ENCODE results near the gene C7orf57.

- TF ChIP-seq CTCF (IDR thresholded peaks at IDR 0.05), result no peak
- no peak for TF ChIP-seq POLR2A (IDR thresholded peaks at IDR 0.05)
- no peak for TF ChIP-seq POLR2AphosphoS5 (IDR thresholded peaks at IDR 0.05)
- no peak for TF ChIP-seq EP300 (IDR thresholded peaks at IDR 0.05)
Measured at GRCh38 chr7:48016641-48017040, 18.7 kb upstream of the C7orf57 start.

Measured in suprapubic skin (tissue), 4 donors.